Naive B cell (primary cell): ENCODE results near the gene CD200. TPM values are rescaled to one million over a fixed set of nuclear protein-coding genes. Genes with fewer than 3 reads are reported as not detected.
A peak's percentile ranks its signal among the peaks of the same experiment; 100 is the strongest.
"Not testable (repeated sequence)": the region's sequence is repeated elsewhere in the genome, so short reads cannot be mapped to it uniquely, and the experiment has no call there.

Experiments
- ATAC-seq, 2 donors: fragments of 150-1000 bp; cut with Tn5 transposase; 2 replicates each; pipeline ENCODE4 v1.10.0; 2021; ENCODE audit warnings: low read depth in 2 of 2, mild to moderate bottlenecking in 2 of 2, moderate library complexity in 2 of 2
- DNase-seq: peaks from one replicate; pipeline ENCODE4 v3.0.0; 2022
- H3K27ac Mint-ChIP-seq, 6 donors: one replicate each; pipeline ENCODE4 v1.8.0; 2020 to 2022; ENCODE audit warnings: mild to moderate bottlenecking in 6 of 6, mixed read lengths in 6 of 6, moderate library complexity in 5 of 6, inconsistent platforms in 2 of 6
- H3K27me3 Mint-ChIP-seq, 3 donors: one replicate each; pipeline ENCODE4 v1.8.0; 2021 to 2022; ENCODE audit warnings: mixed read lengths in 3 of 3, mild to moderate bottlenecking in 1 of 3
- H3K36me3 Mint-ChIP-seq, 2 donors: one replicate each; pipeline ENCODE4 v1.8.0; 2020 to 2022; ENCODE audit warnings: mixed read lengths in 2 of 2, inconsistent platforms in 1 of 2, mild to moderate bottlenecking in 1 of 2
- H3K4me1 Mint-ChIP-seq, 3 donors: one replicate each; pipeline ENCODE4 v1.8.0; 2020 to 2022; ENCODE audit warnings: mixed read lengths in 3 of 3, inconsistent platforms in 1 of 3, mild to moderate bottlenecking in 1 of 3, moderate library complexity in 1 of 3
- H3K4me3 Mint-ChIP-seq, 8 donors: one replicate each; pipeline ENCODE4 v1.8.0; 2020 to 2022; ENCODE audit warnings: mild to moderate bottlenecking in 8 of 8, mixed read lengths in 8 of 8, moderate library complexity in 8 of 8, inconsistent platforms in 2 of 8
- H3K9me3 Mint-ChIP-seq, 7 donors: one replicate each; pipeline ENCODE4 v1.8.0; 2020 to 2022; ENCODE audit warnings: mixed read lengths in 7 of 7, mild to moderate bottlenecking in 5 of 7, inconsistent platforms in 2 of 7, moderate library complexity in 1 of 7
- polyA plus RNA-seq, 6 donors: library from polyadenylated mRNA; unstranded; fragments of 300-500 nt; fragmentation: Illumina TruSeq; gene quantifications; one replicate each; pipeline ENCODE4 v1.2.3, GENCODE V29; 2021; ENCODE audit warnings: low read depth in 6 of 6

The CD200 gene
- polyA plus RNA-seq, 6 donors from 2014 or later: 102 to 329 (median 161) TPM

GRCh38 chr3:112374333-112374734 lies 41.4 kb downstream of the CD200 start:
- no peak for ATAC-seq

GRCh38 chr3:112375117-112375516 lies 42.2 kb downstream of the CD200 start:
- DNase-seq (no peak), ATAC-seq (no peak)
- peaks cover 41 to 74% (median 68%) of the 10 kb centered on the region in 3 donors for H3K4me1 Mint-ChIP-seq
- H3K27ac Mint-ChIP-seq: peak overlapping the region in 1 of 6 donors; percentile 95
- H3K9me3 Mint-ChIP-seq: no peaks in the 10 kb centered on the region
- H3K4me3 Mint-ChIP-seq: no peak overlapping the region
- peaks cover 0 to 14% of the 10 kb centered on the region in 2 donors for H3K36me3 Mint-ChIP-seq
- no peaks in the 10 kb centered on the region for H3K27me3 Mint-ChIP-seq

More at GRCh38 chr3:112374333-112374734, 41.4 kb downstream of the CD200 start:
- Mint-ChIP-seq H3K27ac (peak overlapping the region in 1 of 6 donors; percentile 35), H3K36me3 (peaks cover 0 to 14% of the 10 kb centered on the region in 2 donors), H3K4me3 (no peak overlapping the region), H3K4me1 (peaks cover 41 to 69% (median 62%) of the 10 kb centered on the region in 3 donors), H3K9me3 (no peaks in the 10 kb centered on the region), H3K27me3 (no peaks in the 10 kb centered on the region)
- DNase-seq: no peak

- peak overlapping the region in 3 of 6 donors; percentile 2 to 76 (median 35) for H3K27ac Mint-ChIP-seq
- H3K4me1 Mint-ChIP-seq: peaks cover 37 to 82% (median 75%) of the 10 kb centered on the region in 3 donors
- no peak for DNase-seq
- no peak for ATAC-seq
- no peaks in the 10 kb centered on the region for H3K9me3 Mint-ChIP-seq
- H3K36me3 Mint-ChIP-seq: peaks cover 0 to 14% of the 10 kb centered on the region in 2 donors
- peak overlapping the region in 1 of 8 donors; percentile 10 for H3K4me3 Mint-ChIP-seq
- H3K27me3 Mint-ChIP-seq: no peaks in the 10 kb centered on the region
Measured at GRCh38 chr3:112376241-112376911, 43.4 kb downstream of the CD200 start.

- Mint-ChIP-seq H3K4me3 (no peak overlapping the region), H3K27ac (peak overlapping the region in 2 of 6 donors; percentile 2 to 5), H3K36me3 (peaks cover 0 to 14% of the 10 kb centered on the region in 2 donors), H3K27me3 (no peaks in the 10 kb centered on the region), H3K9me3 (no peaks in the 10 kb centered on the region), H3K4me1 (peaks cover 32 to 81% (median 73%) of the 10 kb centered on the region in 3 donors)
- ATAC-seq (no peak), DNase-seq (no peak)
Measured at GRCh38 chr3:112376992-112377391, 44.0 kb downstream of the CD200 start.

GRCh38 chr3:112377568-112378071 lies 44.7 kb downstream of the CD200 start:
- H3K9me3 Mint-ChIP-seq: peaks cover 0 to 6% (median 0%) of the 10 kb centered on the region in 7 donors
- ATAC-seq (peak in 1 of 2 donors; percentile 46), DNase-seq (no peak)
- peaks cover 36 to 82% (median 80%) of the 10 kb centered on the region in 3 donors for H3K4me1 Mint-ChIP-seq
- H3K4me3 Mint-ChIP-seq: peak overlapping the region in 2 of 8 donors; percentile 13 to 68
- peak overlapping the region in 3 of 6 donors; percentile 43 to 68 (median 54) for H3K27ac Mint-ChIP-seq
- peaks cover 0 to 18% of the 10 kb centered on the region in 2 donors for H3K36me3 Mint-ChIP-seq
- no peaks in the 10 kb centered on the region for H3K27me3 Mint-ChIP-seq

GRCh38 chr3:112378347-112378746 lies 45.4 kb downstream of the CD200 start:
- H3K27me3 Mint-ChIP-seq, ATAC-seq, H3K4me3 Mint-ChIP-seq, H3K9me3 Mint-ChIP-seq, DNase-seq: not testable (repeated sequence)
- H3K4me1 Mint-ChIP-seq: peaks cover 37 to 83% (median 82%) of the 10 kb centered on the region in 3 donors
- H3K36me3 Mint-ChIP-seq: peaks cover 0 to 21% of the 10 kb centered on the region in 2 donors
- H3K27ac Mint-ChIP-seq: peak overlapping the region in 2 of 6 donors; percentile 21 to 43

- DNase-seq (no peak), ATAC-seq (no peak)
- H3K36me3 Mint-ChIP-seq: peaks cover 0 to 13% of the 10 kb centered on the region in 2 donors
- peak overlapping the region in 2 of 6 donors; percentile 43 to 80 for H3K27ac Mint-ChIP-seq
- H3K27me3 Mint-ChIP-seq: peaks cover 0 to 4% (median 0%) of the 10 kb centered on the region in 3 donors
- H3K9me3 Mint-ChIP-seq: peaks cover 0 to 6% (median 0%) of the 10 kb centered on the region in 7 donors
- H3K4me3 Mint-ChIP-seq: peak overlapping the region in 2 of 8 donors; percentile 14 to 48
- peaks cover 38 to 81% (median 78%) of the 10 kb centered on the region in 3 donors for H3K4me1 Mint-ChIP-seq
Measured at GRCh38 chr3:112379020-112379690, 46.2 kb downstream of the CD200 start.

- peaks cover 0 to 11% (median 0%) of the 10 kb centered on the region in 7 donors for H3K9me3 Mint-ChIP-seq
- H3K27me3 Mint-ChIP-seq: peaks cover 0 to 4% (median 0%) of the 10 kb centered on the region in 3 donors
- peaks cover 0 to 14% of the 10 kb centered on the region in 2 donors for H3K36me3 Mint-ChIP-seq
- peak overlapping the region in 2 of 8 donors; percentile 51 to 70 for H3K4me3 Mint-ChIP-seq
- H3K4me1 Mint-ChIP-seq: peaks cover 43 to 78% (median 73%) of the 10 kb centered on the region in 3 donors
- no peak for DNase-seq
- peak overlapping the region in 4 of 6 donors; percentile 6 to 75 (median 52) for H3K27ac Mint-ChIP-seq
- ATAC-seq: peak in 1 of 2 donors; percentile 27
Measured at GRCh38 chr3:112381673-112382542, 49.0 kb downstream of the CD200 start.

GRCh38 chr3:112382543-112383160 lies 49.7 kb downstream of the CD200 start:
- DNase-seq (no peak), ATAC-seq (peak; percentile 45 to 65)
- Mint-ChIP-seq H3K36me3 (peaks cover 0 to 14% of the 10 kb centered on the region in 2 donors), H3K4me3 (peak overlapping the region in 3 of 8 donors; percentile 21 to 70 (median 51)), H3K27me3 (peaks cover 0 to 4% (median 0%) of the 10 kb centered on the region in 3 donors), H3K4me1 (peaks cover 37 to 70% (median 67%) of the 10 kb centered on the region in 3 donors), H3K27ac (peak overlapping the region in 4 of 6 donors; percentile 0 to 75 (median 35)), H3K9me3 (peaks cover 0 to 11% (median 0%) of the 10 kb centered on the region in 7 donors)

GRCh38 chr3:112384769-112385168 lies 51.8 kb downstream of the CD200 start:
- Mint-ChIP-seq H3K27ac (peak overlapping the region in 2 of 6 donors; percentile 7 to 68), H3K36me3 (peaks cover 0 to 14% of the 10 kb centered on the region in 2 donors), H3K4me1 (peaks cover 40 to 66% (median 53%) of the 10 kb centered on the region in 3 donors), H3K9me3 (peaks cover 0 to 11% (median 0%) of the 10 kb centered on the region in 7 donors), H3K27me3 (peaks cover 0 to 4% (median 0%) of the 10 kb centered on the region in 3 donors), H3K4me3 (no peak overlapping the region)
- ATAC-seq (no peak), DNase-seq (no peak)

- ATAC-seq: no peak
- no peak overlapping the region for H3K4me3 Mint-ChIP-seq
- H3K27me3 Mint-ChIP-seq: no peaks in the 10 kb centered on the region
- H3K36me3 Mint-ChIP-seq: peaks cover 0 to 12% of the 10 kb centered on the region in 2 donors
- peak overlapping the region in 3 of 6 donors; percentile 29 to 58 (median 58) for H3K27ac Mint-ChIP-seq
- no peak for DNase-seq
- H3K4me1 Mint-ChIP-seq: peaks cover 38 to 56% (median 50%) of the 10 kb centered on the region in 3 donors
- peaks cover 2 to 17% (median 4%) of the 10 kb centered on the region in 7 donors for H3K9me3 Mint-ChIP-seq
Measured at GRCh38 chr3:112388972-112389371, 56.0 kb downstream of the CD200 start.

- no peaks in the 10 kb centered on the region for H3K27me3 Mint-ChIP-seq
- H3K4me1 Mint-ChIP-seq: peaks cover 38 to 51% (median 49%) of the 10 kb centered on the region in 3 donors
- peaks cover 0 to 12% of the 10 kb centered on the region in 2 donors for H3K36me3 Mint-ChIP-seq
- ATAC-seq (peak in 1 of 2 donors; percentile 46), DNase-seq (no peak)
- peaks cover 2 to 17% (median 4%) of the 10 kb centered on the region in 7 donors for H3K9me3 Mint-ChIP-seq
- peak overlapping the region in 3 of 6 donors; percentile 21 to 78 (median 60) for H3K27ac Mint-ChIP-seq
- H3K4me3 Mint-ChIP-seq: no peak overlapping the region
Measured at GRCh38 chr3:112389961-112390360, 57.0 kb downstream of the CD200 start.
